Stimulated activated naive CD4-positive, alpha-beta T cell treated with Interleukin-2 at 50 U/mL for 16 hours (primary cell): ENCODE results near the gene ABHD16A.

Experiments used
- DNase-seq: peaks from one replicate; lab custom pipeline; 2025; lab: John Stamatoyannopoulos, UW

The ABHD16A gene

DNA sequence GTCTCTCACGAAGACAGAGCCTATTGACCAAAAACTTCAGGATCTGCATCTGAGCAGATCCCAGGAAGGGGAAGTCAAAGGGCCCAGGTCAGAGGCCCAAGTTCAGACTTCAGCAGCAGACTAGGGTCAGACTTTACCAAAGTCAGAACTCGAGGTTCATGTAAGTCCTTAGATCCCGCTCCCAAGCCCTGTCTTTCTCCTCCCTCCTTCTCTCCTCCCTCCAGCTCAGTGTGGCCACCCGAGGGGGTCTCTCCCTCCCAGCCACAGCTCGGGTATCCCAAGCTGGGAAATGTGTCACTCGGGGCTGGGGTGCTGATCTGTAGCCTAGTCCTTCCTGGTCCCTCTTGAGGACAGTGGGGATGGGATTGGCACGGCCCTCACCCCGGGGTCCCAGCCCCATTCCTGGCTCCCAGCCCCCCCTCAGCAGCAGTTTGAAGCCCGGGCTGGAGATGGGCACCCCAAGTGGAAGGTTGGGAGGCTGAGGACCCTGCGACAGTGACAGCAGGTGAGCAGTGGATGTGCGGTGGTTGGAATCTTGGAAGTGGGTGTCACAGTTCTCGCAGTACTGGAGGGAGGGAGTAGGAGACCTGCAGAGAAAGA lies 40.9 kb downstream of the ABHD16A start:
- no peak for DNase-seq

DNA sequence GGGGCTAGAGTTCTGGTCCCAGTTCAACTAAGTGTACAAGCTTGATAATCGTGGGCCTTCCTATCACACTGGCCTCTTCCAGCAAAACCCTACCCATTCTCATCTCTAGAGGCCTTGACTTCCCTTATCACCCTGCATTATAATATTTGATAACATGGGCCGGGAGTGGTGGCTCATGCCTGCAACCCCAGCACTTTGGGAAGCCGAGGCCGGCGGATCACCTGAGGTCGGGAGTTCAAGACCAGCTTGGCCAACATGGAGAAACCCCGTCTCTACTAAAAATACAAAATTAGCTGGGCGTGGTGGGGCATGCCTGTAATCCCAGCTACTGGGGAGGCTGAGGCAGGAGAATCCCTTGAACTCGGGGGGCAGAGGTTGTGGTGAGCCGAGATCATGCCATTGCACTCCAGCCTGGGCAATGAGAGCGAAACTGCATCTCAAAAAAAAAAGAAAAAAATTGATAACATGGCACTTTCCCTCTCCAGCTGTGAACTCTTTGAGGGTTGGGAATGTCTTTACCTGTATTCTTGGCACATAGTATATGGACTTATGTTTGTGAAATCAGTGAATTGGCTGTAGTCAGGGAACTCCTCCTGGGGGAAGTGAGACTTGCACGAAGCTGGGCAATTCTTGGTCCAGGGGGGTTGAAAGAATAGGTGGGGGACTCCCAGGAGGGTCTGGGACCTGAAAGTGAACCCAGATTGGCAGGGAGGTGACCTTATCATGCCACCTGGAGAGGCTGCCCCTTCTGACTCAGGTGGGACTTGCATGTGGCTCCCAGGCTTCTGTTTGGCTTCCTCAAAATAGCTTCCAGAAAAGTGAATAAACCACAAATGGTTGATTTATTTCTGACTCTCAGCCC lies 41.6 kb downstream of the ABHD16A start:
- no peak for DNase-seq

DNA sequence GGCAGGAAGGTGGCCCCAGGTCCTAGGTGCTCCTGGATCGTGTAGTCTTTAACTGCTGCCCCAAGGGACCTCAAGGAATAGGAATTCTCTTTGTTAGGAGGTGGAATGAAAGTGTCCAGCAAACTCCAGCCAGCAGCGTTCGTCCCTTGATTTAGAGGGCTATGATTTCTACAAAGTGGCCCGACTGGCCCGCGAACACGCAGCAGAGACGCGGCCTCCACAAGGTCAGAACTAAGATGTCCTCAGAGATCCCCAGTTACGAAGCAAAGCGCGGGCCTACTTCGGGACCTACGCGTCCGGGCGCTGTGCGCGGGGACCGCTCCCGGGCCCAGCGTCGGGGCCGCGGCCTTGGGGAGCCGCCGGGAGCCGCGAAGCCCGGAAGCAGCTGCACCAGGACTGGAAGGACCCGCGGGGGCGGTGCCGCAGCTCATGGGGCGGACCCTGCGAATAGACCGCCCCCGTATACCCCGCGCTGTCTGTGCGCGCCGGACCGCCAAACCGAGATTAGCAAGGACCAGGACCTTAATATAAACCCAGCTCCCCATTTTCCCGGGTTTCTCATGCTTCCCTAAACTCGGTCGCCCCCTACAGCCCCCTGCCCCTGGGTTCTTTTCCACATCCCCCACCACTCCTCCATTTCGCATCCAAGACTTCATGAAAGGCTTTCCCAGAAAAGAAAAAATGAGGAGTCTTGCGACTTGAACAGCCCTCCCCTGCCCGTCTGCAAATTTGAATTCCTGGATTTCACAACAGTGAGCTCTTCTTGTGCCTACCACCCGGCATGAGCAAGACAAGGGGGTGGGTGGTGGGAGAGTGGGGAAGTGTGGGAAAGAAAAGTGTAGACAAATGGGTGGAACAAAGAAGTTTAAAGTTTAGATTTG lies 42.5 kb downstream of the ABHD16A start, which contains the start of gene C6orf47:
Gene C6orf47, minus strand, starts transcription at position 398 of the 881 bp plus-strand sequence. CDS start 831 bp downstream, outside the sequence.
- DNase-seq: peak; percentile 62

DNA sequence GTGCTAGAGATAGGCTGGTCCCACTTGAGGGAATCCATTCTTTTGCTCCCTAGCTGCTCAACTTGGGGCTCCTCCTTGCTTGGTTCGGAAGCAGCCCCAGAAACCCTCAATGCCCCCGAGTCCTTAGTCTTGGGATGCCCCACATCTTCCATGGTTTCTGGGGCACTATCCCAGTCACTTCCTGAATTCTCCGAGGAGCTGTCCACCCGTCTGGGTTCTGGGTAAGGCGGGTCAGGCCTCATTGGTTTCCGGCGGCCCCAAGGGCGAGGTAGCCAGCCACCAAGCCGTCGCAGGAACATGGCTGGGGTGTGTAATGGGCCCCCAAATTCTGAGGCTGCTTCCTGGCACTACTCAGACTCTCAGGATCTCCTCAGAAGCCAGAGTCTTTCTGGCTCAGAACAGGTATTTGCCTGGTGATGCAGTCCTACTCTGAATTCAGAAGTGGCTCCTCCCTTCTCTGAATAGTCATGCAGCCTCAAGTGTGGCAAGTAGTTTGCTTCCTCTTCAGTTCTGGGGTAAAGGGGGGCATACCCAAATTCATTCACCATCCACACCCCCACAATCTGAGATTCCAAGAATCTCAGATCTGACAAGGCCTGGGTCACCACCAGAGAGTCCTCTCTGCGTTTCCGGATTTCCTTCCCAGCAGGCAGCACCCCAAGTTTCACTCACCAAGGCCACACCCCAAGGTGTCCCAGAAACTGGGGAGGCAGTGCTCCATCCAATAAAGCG lies 43.3 kb downstream of the ABHD16A start:
- no peak for DNase-seq

DNA sequence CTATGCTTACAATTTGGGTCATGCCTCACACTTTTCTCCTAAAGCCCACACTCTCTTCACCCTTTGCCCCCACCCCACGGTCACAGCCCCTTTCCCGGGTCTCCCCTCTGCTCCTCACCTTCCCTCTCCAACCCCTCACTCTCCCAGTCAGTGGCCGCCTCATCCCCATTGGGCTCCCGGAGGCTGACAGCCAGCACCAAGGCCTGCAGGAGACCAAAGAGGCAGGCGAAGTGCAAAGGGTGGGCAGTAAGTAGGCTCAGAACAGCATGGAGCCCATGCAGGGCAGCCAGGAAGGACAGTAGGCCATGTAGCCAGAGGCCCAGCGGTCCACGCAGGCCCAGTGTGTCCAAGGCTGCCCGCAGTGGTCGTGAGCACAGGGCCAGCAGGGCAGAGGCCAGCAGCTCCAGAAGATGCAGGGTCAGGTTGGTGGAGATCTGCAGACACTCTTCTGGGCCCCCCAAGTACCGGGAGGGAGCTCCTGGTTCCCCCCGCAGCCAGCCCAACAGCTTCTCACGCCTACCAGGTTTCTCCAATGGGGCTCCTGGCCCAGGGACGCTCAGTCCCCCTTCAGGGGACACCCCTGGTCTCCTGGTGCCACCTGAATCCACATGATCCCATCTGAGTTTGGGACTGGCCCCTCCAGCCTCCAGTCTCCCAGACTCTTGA lies 44.0 kb downstream of the ABHD16A start:
- DNase-seq: no peak

DNA sequence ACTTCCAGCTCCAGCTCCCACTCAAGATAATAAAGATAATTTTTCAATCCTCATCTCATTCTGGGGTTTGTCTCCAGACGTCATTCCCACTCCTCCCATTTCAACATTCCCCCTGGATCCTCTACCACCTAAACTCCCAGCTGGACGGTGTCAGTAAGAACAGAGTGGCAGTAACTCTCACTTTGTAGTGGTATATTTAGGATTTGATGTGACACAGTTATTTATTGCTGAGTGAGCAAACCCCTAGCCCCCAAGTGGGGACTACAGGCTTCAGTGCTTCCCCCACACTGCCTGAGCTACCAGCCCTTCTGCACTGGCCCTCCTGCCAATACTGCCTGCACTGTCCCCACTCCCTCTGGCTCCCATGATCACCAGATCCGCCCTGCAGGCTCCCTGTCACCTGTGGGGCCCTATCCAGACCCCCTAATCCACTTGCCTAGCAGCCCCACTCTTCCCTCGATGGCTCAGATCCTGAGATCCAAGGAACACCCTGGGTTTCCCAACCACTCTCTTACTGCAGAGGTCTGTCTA lies 44.9 kb downstream of the ABHD16A start:
- no peak for DNase-seq

DNA sequence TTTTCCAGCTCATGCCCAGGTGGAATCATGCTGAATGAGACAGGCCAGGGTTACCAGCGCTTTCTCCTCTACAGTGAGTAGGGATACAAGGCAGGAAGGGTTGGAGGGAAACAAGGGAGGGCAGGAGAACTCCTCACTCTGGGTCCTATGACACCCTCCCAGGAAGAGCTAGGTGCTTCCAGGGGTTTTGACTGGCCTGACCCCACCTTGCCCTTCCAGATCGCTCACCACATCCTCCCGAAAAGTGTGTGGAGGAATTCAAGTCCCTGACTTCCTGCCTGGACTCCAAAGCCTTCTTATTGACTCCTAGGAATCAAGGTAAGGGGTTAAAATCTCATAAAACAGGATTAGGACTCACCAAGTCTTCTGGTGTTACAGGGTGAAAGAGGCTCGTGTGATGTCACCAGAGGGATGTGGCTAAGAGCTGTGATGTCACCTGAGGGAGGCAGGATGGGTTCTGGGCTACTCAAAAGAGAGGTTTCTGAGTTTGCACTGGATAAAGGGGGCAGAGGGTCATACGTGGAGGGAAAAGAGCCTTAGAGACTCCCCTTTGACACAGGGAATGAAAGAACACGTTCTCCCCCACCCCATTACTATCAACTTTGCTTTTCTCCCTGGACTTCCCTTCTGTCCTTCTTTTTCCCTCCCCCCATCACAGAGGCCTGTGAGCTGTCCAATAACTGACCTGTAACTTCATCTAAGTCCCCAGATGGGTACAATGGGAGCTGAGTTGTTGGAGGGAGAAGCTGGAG lies 45.5 kb downstream of the ABHD16A start:
- DNase-seq: no peak

DNA sequence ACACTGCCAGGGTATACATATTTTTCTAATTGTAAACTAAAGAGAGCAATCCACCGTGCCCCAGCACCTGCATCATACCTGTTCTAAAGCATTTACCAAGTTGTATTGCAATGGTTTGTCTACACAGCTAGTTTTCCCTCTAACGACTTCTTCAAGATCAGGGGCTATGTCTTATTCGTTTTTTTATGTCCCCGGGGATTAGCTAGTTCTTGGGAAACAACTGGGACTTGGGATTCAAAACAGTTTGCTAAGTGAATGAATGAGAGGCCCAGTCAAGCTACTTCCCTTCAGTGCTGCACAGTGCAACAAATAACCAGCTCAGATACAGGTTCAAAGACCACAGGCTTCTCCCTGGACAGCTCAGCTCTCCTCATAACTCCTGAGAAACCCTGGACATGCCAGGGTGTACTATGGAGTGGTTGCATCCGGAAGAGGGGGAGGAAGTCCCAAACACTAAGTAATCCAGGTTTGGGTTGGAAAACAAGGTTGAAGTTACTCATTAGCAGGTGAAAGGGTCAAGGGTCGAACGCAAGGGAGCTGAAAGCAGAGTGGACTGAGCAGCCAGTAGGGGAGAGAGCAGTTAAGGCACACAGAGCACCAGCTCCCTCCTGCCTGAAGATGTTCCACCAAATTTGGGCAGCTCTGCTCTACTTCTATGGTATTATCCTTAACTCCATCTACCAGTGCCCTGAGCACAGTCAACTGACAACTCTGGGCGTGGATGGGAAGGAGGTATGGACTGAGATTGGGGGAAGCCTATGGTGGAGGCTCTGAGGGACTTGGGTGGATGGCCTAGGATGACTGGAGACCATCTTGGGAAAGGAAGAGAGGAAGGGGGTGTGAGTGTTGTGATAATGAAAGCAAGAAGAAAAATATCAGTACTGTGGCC lies 47.5 kb downstream of the ABHD16A start, which contains the start of gene APOM:
Gene APOM, plus strand, starts transcription at position 546 of the 889 bp plus-strand sequence. Its CDS starts 73 bp downstream, at position 619.
- DNase-seq: no peak

DNA sequence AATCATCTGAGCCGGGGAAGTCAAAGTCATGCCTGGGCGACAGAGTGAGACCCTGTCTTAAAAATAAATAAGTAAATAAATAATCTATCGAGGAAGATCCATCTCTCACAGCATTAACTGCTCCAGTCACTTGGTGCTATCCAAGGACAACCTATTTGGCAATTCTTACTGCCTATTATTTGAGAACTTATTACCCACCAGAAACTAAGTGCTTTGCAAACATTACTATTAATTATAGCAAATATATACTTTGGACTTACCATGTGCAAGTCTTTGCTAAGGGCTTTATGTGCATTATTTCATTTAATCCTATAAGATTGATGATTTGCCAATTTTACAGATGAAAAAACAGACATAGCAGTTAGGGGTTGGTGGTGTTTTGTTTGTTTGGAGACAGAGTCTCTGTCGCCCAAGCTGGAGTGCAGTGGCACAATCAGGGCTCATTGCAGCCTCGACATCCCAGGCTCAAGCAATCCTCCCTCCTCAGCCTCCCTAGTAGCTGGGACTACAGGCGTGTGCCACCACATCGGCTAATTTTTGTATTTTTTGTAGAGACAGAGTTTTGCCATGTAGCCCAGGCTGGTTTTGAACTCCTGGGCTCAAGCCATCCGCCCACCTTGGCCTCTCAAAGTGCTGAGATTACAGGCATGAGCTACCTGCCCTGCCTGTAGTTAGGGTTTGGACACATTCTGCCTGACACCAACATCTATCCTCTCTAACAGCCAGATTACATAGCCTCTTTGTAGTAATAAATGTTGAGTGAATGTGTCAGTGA lies 48.4 kb downstream of the ABHD16A start:
- no peak for DNase-seq

DNA sequence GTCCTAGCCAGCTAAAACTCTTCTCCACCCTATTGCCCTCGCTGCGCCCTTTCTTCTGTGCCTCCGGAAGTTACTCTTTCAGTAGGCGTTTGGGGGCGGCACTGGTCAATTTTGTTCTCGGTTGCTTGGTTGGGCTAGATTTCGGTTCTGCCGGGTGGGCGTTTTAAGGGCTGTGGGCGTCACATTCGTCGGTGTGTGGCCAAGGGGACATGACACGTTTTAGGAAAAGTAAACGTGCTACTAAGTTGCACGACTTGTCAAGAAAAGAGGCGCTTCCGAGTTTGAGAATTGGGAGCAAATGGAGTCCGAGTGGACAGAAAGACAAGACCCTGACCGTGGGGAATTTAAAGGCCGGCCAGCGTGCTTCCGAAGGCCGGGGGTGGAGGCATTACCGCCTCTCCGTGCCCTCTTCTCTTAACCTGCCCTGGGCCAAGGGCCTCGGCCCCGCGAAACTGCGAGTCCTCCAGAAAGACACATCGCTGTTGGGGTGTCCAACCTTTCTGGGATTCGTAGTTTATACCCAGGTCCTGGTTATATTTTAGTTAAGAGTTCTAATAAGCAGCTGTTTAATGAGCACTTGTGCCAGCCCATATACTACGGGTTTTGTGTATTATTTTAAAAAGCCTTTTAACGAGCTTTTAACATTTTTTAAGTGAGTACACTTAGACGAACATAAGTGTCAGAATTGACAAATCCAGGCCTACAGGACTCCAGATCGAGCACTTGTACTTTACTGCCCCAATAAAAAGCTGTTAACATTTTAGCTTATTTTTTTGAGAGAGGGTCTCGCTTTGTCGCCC lies 50.0 kb downstream of the ABHD16A start:
- peak; percentile 90 for DNase-seq

DNA sequence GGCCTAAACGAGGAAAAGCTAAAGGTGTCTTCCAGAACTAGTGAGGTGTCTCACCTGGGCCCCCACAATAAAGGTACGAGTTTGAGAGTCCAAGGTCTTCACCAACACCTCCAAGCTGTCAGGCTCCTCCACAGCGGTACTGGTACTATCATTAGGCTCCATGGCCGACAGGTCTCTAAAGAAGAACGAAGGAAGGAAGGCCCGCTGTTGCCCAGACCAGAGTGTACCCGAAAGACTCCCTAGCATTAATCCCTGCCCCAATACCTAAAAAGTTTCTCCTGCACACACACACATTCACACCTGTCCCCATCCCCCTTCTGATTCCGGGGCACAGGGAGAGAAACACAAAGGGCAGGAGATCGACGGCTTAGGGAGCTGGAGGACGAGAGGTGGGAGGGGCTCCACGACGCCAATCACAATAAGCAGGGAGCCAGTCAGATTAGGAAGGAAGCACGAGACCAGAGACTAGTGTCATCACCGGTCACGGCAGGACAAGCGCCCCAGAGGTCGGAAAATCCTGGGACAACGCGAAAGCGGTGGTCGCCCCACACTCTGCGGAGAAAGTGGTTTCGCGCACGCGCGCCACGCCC lies 51.4 kb downstream of the ABHD16A start:
- no peak for DNase-seq

DNA sequence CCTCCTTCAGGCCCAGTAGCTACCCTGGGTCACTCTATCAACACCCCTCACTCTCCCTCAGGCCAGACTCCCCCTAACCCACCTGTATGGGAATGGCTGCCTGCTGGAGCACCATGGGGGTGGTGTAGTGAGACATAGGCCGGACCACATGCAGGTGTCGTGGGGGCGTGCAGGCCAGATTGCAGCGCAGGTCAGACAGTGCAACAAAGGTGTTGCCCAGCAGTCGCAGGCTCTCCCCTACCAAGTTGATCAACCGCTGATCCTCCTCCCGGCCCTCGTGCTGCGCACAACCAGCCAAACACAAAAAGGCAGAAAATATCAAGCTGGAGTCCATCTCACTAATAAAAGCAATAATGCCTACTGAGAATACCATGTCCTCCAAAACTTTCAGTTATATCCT lies 57.8 kb downstream of the ABHD16A start:
- no peak for DNase-seq

DNA sequence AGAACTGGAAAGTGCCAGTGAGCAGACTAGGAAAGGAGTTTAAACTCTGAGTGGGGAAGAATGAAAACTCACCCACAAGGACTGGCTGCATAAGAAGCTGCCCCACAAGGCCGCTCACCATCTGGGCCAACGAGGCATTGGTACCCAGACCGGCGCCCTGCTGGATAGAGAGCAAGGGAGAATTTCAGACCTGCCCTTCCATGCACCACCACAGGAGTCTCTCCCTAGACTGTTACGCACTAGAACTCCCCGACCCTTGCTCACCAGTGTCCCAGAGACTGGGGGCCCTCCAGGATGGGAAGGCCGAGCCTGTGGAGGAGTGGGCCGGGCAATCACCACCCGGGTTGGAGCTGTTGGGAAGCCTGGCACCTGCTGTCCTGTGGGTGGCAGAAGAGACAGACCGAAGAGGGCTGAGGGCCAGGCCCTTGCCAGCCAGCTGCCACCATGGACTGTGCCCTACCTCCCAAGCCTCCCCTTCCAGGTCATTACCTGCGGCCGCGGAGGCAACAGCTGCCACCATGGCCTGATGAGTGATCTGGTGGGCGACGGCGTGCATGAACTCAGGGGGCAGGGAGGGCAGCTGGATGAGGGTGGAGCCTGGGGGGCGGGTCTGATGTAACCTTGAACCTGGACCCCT lies 59.2 kb downstream of the ABHD16A start:
- no peak for DNase-seq

DNA sequence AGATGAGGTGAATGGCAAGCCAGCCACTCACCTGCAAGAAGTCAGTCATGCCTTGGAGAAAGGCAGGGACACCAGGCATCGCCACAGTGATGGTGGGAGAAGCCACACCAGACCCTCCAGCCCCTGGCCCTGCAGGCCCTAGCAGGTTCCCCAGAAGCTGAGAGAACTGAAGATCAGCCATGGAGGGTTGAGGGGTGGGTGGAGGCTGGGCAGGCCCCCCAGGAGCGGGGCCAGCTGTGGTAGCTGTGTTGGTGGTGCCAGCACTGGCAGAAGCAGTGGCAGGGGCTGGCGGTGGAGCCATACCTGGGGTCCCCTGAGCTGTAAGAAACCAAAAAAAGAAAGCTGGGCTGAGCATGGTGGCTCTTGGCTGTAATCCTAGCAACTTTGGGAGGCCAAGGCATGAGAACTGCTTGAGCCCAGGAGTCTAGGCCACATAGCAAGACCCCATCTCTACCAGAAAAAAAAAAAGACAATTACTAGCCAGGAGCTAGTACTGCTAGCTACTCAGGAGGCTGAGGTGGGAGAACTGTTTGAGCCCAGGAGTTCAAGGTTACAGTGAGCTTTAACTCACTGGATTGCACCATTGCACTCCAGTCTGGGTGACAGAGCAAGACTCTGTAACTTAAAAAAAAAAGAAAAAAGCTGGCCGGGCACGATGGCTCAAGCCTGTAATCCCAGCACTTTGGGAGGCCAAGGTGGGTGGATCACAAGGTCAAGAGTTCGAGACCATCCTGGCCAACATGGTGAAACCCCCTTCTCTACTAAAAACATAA lies 60.1 kb downstream of the ABHD16A start:
- no peak for DNase-seq

DNA sequence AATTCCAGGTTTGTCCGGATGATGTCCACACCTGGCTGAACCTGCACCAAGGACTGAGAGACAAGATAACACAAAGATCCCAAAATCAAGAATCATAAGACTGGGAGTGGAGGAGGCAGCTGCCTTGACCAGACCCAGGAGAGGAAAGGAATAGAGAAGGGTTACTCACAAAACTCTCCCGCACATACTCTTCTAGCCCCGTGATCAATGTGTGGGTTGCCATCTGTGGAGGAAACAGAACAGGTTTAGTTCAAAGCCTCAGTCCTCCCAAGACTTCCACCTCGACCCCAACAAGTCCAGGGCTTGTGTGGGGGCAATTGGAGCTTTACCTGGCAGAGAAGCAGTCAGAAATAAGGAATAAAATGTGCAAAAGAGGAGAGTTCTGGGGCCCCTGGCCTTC lies 61.8 kb downstream of the ABHD16A start:
- no peak for DNase-seq

DNA sequence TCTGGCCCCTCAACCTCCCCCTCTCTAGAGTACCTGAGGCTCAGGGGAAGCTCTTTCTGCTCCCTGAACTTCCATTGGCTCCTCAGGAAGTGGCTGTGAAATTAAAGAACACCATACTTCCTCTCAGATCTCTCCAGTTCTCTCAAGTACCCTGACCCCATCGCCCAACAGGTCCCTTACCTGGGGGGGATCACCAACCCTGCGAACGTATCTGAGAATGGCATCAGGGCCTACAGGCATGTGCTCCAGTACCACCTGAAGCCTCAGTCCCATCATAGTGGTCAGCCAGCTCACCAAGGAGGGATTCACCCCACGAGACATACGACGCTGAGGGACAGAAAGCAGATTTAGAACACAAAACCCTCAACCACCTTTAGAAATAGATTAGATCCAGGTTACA lies 62.5 kb downstream of the ABHD16A start:
- DNase-seq: no peak
